GM21619 (cell line): Measurements from ENCODE around the gene ASPN.

Experiments
- ATAC-seq: cut with Tn5 transposase; IDR thresholded peaks from one replicate; pipeline ENCODE4 v1.9.1; 2021; ENCODE audit not compliant: unreplicated experiment

Gene ASPN

DNA sequence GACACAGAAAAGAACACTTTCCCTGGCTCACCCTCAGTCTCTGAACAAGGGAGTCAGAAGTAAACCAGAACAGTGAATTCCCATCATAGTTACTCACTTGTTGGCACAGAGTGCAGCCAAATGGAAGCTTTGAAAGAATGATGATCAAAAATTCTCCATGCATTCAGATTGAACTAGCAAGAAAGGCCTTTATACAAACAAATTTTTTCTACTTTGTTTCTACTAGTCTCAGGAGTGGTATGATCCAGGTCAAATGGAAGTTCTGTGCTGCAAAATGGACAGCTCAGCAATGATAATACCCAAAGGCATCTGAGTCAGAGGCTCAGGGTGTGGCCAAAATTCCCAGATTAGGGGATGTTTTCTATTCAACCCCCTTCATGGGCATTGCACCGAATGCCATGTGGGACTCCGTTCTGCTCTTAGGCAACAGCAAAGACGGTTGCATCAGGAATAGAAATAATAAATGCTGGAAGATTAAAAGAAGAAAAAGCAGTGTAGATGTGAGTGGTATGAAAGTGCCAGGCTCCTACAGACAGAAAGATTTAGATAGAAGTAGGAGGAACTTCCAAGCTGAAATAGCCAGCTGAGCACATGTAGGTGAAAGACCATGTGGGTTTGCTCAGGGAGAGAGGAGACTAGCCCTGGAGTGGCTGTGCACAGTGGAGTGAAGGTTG lies 24.0 kb upstream of the ASPN start:
- ATAC-seq: no peak

DNA sequence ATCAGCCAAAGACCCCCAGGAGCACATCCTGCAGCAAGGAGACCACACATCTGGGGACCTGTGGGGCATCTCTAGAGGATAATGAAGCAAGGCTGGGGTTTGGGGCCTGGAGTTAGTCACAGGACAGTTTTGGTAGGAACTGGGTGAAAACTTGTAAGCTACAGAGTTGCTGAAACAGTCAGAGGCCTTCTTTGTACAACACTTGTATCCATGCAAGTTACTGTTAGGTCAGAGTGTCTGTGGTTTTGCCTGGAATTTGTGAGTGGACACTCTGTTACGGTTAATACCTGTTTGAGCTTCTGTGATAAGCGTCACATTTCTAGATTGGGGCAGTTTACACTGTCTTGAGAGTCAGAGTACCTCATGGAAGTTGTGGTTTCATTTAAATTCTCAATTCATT lies 22.6 kb upstream of the ASPN start:
- ATAC-seq: no peak

DNA sequence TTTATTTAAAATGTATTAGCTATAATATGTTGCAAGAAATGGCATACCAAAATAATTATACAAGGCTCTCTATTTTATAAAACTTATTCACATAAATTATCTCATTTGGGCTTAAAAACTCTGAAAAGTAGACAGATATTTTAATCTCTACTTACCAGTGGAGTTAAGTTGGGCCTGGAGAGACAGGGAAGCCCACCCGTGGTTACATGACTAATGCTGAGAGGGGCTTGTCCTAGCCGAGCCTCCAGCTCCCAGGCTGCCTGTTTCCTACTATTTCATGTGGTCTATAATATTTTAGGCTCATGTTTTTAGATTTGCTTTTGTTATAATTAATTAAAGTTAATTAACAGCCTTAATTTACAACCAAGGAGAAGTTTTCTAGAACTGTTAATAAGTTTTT lies 20.9 kb upstream of the ASPN start:
- no peak for ATAC-seq

DNA sequence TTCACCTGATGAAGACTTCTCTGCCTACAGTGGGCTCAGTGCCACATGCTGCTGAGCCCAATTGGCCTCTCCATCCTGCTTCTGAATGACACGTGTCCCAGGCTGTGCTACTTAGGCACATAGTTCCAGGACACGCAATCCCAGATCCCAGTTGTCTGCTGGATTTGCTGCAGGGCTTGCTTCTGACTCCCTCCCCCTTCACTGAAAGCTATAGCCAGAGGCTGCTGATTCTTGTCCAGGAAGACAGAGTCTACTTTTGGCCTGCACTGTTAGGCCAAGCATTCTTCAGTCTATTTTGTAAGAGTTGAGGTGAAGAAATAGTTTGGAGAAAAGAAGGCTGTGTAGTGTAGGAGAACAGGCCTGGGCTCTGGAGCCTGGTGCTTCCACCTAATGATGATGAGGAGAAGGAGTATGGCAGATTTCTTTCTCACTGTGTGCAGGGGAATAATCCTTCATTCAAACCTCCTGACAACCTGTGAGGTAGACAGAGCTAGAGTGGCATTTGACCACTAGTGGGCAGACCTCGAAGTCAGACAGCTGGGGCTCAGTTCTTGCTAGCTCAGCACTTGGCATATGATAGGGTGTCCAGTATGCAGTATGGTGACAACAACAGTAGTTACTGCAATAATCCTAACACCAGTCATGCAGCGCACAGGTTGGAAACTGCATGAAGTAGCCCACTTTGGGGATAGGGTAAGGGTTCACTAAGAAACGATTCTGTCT lies 19.5 kb upstream of the ASPN start:
- ATAC-seq: no peak

DNA sequence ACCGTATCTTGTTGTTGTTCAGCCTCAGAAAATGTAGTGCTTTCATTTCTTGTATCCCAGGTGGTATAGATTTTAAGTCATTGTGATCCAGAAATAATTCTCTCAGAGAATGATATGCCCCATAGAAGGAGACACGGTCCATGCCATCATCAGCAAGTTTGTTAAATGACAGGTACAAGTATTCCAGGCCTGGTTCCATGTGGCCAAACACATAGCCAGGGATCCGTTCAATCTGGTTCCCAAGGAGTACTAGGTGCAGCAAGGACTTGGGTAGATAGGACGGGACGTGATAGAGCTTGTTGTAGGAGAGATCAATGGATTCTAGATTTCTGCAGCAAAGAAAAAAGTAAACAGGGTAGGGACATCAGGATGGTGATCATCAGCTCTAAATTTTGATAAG lies 18.4 kb upstream of the ASPN start:
- ATAC-seq: no peak

DNA sequence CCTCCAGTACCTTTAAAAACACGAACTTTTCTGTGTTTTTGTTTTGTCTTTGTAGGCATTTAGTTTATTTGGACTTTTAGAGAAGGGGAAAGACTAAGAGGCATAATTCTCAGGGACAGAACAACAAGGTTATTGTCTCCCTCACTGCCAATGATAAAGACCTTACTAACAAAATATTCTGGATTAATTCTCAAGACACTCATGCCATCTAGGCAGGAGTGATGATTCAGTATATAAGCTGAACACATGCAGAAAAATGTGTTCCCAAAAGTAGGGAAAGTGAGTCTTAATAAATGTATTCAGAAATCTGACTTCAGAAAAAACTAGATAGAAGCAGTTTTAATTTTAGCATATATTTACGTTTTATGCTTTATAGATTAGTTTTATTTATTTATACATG lies 17.4 kb upstream of the ASPN start:
- ATAC-seq: no peak

- no peak for ATAC-seq
Measured at GRCh38 chr9:92496396-92497176, 14.3 kb upstream of the ASPN start.

DNA sequence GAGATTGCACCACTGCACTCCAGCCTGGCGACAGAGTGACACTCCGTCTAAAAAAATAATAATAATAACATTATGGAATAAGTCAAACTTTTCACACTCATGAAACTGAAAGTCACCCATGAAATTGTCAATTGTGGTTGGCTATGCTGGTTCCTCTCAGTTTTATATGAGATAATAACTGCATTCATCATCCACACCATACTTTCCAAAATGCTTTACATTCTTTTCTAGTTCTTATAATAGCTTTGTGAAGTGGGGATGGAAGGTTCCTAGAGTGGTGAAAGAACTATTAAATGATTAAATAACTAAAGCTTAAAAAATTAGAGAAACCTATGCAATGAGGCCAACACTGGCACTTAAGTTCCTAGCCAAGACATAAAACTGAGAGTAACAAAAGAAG lies 12.6 kb upstream of the ASPN start:
- ATAC-seq: no peak

- no peak for ATAC-seq
Measured at GRCh38 chr9:92493749-92494387, 11.6 kb upstream of the ASPN start.

GRCh38 chr9:92492781-92493401 lies 10.6 kb upstream of the ASPN start:
- ATAC-seq: no peak

GRCh38 chr9:92488681-92489550 lies 6.6 kb upstream of the ASPN start:
- no peak for ATAC-seq

- no peak for ATAC-seq
Measured at GRCh38 chr9:92486371-92486770, 4.1 kb upstream of the ASPN start.

GRCh38 chr9:92484563-92484962 lies 2.3 kb upstream of the ASPN start:
- no peak for ATAC-seq

DNA sequence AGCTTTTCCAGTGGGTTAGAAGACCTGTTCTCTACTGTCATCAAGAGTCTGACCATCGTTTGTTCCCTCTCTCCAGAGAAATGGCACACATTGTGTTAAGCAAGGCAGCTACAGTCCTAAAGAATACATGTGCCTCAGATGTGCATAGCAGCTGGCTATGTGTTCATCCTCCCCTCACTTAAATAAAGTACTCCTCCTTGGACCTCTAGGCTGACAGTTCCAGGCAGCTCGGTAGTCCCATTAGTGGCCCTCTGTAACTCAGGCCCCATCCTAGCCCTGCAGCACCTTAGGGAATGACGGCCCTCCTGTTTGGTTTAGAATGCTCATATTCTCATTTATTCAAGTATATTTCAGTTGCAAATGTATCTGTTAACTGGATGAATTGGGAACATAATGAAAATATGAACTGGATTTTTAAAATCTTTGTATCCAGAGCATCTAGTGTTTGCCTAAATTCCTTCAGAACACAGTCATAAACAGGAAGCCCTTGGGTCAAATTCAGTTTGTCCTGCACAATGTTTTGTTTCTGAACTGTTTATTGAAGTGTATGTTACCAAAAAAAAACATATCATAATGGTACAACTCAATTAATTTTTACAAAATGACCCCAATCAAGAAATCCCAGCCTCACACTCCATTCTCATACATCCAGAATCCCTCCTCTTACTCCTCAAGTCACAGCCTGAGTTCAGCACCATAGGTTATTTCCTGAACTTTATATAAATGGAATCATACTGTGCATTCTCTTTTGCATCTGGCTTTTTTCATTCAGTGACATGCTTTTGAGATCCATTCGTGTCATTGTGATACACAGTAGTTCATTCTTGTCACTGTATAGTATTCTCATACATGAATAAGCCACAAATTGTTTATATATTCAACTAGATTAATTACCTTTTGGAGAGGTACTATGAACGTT lies 1.6 kb upstream of the ASPN start:
- no peak for ATAC-seq

DNA sequence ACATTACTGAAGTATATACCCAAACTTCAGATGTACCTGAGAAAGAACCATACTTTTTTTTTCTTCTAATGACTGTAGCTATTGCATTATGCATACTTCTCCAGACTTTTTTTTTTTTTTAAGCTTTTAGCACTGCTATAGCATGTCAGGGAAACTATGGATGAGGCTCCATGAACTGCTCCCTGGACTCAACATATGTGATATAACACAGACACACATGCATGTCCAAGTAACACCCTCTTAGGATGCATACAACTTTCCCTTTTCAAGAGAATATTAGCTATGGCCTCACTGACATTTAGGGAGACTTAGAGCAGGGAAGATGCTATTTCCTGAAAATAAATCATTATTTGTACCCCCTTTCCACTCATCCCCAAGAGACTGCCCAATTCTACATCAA lies 499 bp upstream of the ASPN start:
- no peak for ATAC-seq

GRCh38 chr9:92480986-92481633 lies 1.2 kb downstream of the ASPN start:
- ATAC-seq: no peak

DNA sequence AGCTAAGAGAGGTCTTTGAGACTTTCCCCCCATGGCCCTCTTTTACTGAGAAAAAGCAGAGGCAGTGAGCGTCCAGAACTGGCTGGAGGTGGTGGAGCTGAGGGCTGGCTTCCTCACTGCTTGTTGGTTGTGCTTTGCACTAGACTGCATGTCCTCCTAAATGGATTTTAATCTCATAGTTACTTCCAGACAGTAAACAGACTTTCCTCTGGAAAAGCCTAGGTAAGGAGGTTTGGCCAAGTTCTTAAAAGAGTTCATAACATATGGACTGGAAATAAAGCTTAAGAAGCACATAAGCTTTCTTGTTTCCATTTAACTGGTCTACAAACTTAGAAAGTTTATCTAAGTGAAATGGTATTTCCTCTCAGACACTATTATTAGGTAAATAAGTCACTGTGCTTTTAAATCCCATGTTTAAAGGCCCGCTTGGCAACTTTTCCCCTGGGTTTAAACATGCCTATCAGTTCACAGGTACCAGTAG lies 2.0 kb downstream of the ASPN start:
- no peak for ATAC-seq

DNA sequence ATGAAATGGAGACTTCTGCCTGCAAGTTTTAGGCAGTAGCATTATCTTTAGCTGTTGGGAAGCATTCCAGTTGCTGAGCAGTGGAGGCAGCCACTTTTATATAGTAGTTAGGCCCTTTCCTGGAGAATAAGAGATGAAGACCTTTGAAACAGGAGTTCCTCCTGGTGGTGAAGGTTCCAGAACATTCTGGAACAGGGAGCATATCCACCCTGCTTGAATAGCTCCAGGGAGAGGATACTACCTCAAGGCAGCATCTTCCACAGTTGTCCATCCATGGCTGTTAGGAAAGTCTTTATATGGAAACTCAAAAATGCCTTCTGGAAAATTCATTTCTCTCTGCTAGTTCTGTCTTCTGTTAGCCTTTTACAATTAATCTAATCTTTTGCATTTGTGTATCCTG lies 3.0 kb downstream of the ASPN start:
- ATAC-seq: no peak

GRCh38 chr9:92478783-92479182 lies 3.5 kb downstream of the ASPN start:
- no peak for ATAC-seq
